Body of pancreas (tissue), 4 donors: ENCODE data around the gene PEAR1.

Source experiments
- CTCF ChIP-seq, 7 experiments: fragments of 450-650 bp in 4 of 7; fragments of 200-600 bp in 3 of 7; sonication (generic) in 3 of 7; IDR thresholded peaks; one replicate each; pipeline ENCODE4 v1.5.1; 2016 to 2019; ENCODE audit warnings: antibody characterized with exemption in 7 of 7
- POLR2A ChIP-seq, 3 donors: fragments of 450-650 bp; IDR thresholded peaks; one replicate each; pipeline ENCODE4 v1.6.1; 2016; ENCODE audit warnings: antibody characterized with exemption in 3 of 3, mild to moderate bottlenecking in 2 of 3

GRCh38 chr1:156906206-156906906, 12.8 kb downstream of the PEAR1 start:
- TF ChIP-seq POLR2A (IDR thresholded peaks at IDR 0.05) (no peak), CTCF (IDR thresholded peaks at IDR 0.05) (no peak)
